Activated CD8-positive, alpha-beta memory T cell treated with anti-CD3 and anti-CD28 coated beads, Interleukin-2, amount 50 U/mL, for 24 hours (primary cell): ENCODE data around the gene CDCP2.
"Not testable (repeated sequence)": the region's sequence is repeated elsewhere in the genome, so short reads cannot be mapped to it uniquely, and the experiment has no call there.

Source experiments
- DNase-seq: peaks from one replicate; pipeline ENCODE4 v3.0.0-alpha.2; 2020; ENCODE audit errors: extremely low read depth

CDCP2 gene

GRCh38 chr1:54115520-54115919 lies 37.3 kb downstream of the CDCP2 start:
- DNase-seq, result no peak

- DNase-seq, result no peak
Observed at GRCh38 chr1:54114955-54115354, 37.8 kb downstream of the CDCP2 start.

GRCh38 chr1:54114001-54114400 lies 38.8 kb downstream of the CDCP2 start:
- DNase-seq, result no peak

- no peak for DNase-seq
Observed at GRCh38 chr1:54112705-54113368, 40.0 kb downstream of the CDCP2 start.

- DNase-seq, result no peak
Observed at GRCh38 chr1:54112027-54112426, 40.8 kb downstream of the CDCP2 start.

- DNase-seq, result no peak
Observed at GRCh38 chr1:54111624-54112023, 41.2 kb downstream of the CDCP2 start.

- DNase-seq, result no peak
Observed at GRCh38 chr1:54110996-54111395, 41.8 kb downstream of the CDCP2 start.

GRCh38 chr1:54109129-54110090 lies 43.4 kb downstream of the CDCP2 start:
- no peak for DNase-seq

GRCh38 chr1:54108156-54108555 lies 44.6 kb downstream of the CDCP2 start:
- DNase-seq, result no peak

- no peak for DNase-seq
Observed at GRCh38 chr1:54107131-54107530, 45.7 kb downstream of the CDCP2 start.

GRCh38 chr1:54105736-54106269 lies 47.0 kb downstream of the CDCP2 start:
- DNase-seq, result no peak

- DNase-seq, result no peak
Observed at GRCh38 chr1:54105080-54105479, 47.7 kb downstream of the CDCP2 start.

- not testable (repeated sequence) for DNase-seq
Observed at GRCh38 chr1:54104613-54105012, 48.2 kb downstream of the CDCP2 start.

GRCh38 chr1:54103414-54103813 lies 49.4 kb downstream of the CDCP2 start:
- no peak for DNase-seq

- DNase-seq, result no peak
Observed at GRCh38 chr1:54100500-54100899, 52.3 kb downstream of the CDCP2 start.

- DNase-seq, result no peak
Observed at GRCh38 chr1:54099061-54099610, 53.7 kb downstream of the CDCP2 start.

- no peak for DNase-seq
Observed at GRCh38 chr1:54096877-54097240, 55.9 kb downstream of the CDCP2 start.

- no peak for DNase-seq
Observed at GRCh38 chr1:54096227-54096876, 56.4 kb downstream of the CDCP2 start.

GRCh38 chr1:54095546-54096226 lies 57.1 kb downstream of the CDCP2 start:
- DNase-seq, result no peak

- not testable (repeated sequence) for DNase-seq
Observed at GRCh38 chr1:54094730-54095105, 58.1 kb downstream of the CDCP2 start.

- no peak for DNase-seq
Observed at GRCh38 chr1:54094001-54094729, 58.6 kb downstream of the CDCP2 start.
